Measurements from ENCODE around the gene ATP5F1C. TPM values are rescaled to one million over a fixed set of nuclear protein-coding genes. Genes with fewer than 3 reads are reported as not detected.

ATP5F1C gene
- total RNA-seq, 1 donor from 2014 or later = 165 TPM

Other genes with a start within 250 kb of the ATP5F1C start
- gene ITIH5, start 121.2 kb upstream of the ATP5F1C start, total RNA-seq = not detected in 2 replicates
- gene ITIH2, start 84.9 kb upstream of the ATP5F1C start, total RNA-seq = not detected in 2 replicates
- gene KIN, start 184 bp upstream of the ATP5F1C start, total RNA-seq = 2.9 and 4.6 TPM in 2 replicates
- 1.3 and 1.4 TPM in 2 replicates for gene TAF3, start 30.3 kb downstream of the ATP5F1C start, total RNA-seq

Data from bronchial epithelial cell (primary cell).